Measurements from ENCODE around the gene SLC7A6OS. TPM values are rescaled to one million over a fixed set of nuclear protein-coding genes. Genes with fewer than 3 reads are reported as not detected.

SLC7A6OS gene
- total RNA-seq, 1 donor from 2014 or later, result 11.0 TPM

DNA sequence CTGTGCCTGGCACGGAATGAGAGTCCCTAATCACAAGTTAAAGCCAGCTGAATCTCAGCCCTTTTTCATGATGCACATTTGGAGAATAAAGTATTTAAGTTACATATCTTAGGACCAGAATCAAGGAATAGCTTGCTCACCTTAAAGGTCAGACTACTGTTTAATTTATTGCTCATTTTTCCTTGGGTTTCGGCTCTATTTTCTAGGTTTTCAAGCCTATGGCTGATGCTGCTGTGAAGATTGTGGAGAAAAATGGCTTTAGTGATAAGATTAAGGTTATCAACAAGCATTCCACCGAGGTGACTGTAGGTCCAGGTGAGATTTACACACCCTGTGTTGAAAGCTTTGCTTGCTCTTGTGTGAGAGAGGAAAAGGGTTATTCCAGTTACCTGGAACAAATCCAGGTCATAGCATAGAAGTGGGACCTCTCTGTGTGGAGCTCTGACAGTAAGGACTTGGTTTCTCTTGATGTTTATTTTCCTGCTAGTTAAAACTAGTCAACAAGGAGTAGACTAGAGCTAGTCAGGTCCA lies 18.2 kb upstream of the SLC7A6OS start:
- H3K4me3 ChIP-seq (ENCODE audit: low read length in 3 of 3), result no peak overlapping the region
- H3K9me3 ChIP-seq (ENCODE audit: control insufficient read depth in 3 of 3, low read length in 3 of 3), result no peaks in the 10 kb centered on the region
- H3K27me3 ChIP-seq (ENCODE audit: control insufficient read depth in 3 of 3, insufficient read depth in 3 of 3, low read length in 3 of 3), result no peaks in the 10 kb centered on the region
- H3K36me3 ChIP-seq (ENCODE audit: control insufficient read depth in 3 of 3, insufficient read depth in 3 of 3, low read length in 3 of 3), result peaks cover 23 to 40% (median 34%) of the 10 kb centered on the region in 3 donors
- H3K4me1 ChIP-seq (ENCODE audit: control insufficient read depth in 3 of 3, insufficient read depth in 3 of 3, low read length in 3 of 3), result peaks cover 12 to 23% (median 17%) of the 10 kb centered on the region in 3 donors
- no peak overlapping the region for H3K9ac ChIP-seq (ENCODE audit: low read depth in 1 of 3, low read length in 3 of 3)
- no peak overlapping the region for H3K27ac ChIP-seq (ENCODE audit: low read depth, low read length)

DNA sequence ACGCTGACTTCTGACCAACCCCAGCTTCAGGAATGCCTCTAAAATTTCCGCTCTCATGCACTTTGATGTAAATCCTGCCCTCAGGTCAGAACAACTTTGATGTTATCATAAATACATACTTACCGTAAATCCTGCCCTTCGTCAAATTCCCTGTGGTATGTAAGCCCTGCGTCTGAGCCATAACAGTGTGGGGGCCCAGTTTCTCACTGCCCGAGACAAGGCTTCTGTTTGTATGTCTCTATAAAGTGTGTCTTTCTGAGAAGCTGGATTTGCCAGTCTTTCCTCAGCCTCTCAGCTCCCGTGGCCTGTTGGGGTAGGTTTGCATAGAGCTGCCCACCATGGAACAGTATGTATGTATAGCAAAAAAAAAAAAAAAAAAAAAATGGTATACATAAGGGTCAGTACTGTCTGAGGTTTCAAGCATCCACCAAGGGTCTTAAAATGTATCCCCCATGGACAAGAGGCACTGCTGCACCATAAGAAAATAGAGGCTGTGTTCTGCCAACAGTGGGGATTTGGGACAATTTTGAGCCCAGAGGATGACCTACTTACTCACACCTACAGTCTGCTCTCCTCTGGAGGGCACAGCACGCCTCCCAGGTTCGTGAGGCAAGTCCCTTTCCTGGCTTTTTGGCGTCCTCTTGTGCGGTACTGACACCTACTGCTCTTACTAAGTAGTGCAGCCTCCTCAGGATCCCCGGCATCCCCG lies 17.6 kb upstream of the SLC7A6OS start:
- Histone ChIP-seq H3K27me3 (ENCODE audit: control insufficient read depth in 3 of 3, insufficient read depth in 3 of 3, low read length in 3 of 3) (no peaks in the 10 kb centered on the region), H3K9ac (ENCODE audit: low read depth in 1 of 3, low read length in 3 of 3) (no peak overlapping the region), H3K9me3 (ENCODE audit: control insufficient read depth in 3 of 3, low read length in 3 of 3) (no peaks in the 10 kb centered on the region), H3K4me1 (ENCODE audit: control insufficient read depth in 3 of 3, insufficient read depth in 3 of 3, low read length in 3 of 3) (peaks cover 6 to 18% (median 14%) of the 10 kb centered on the region in 3 donors), H3K36me3 (ENCODE audit: control insufficient read depth in 3 of 3, insufficient read depth in 3 of 3, low read length in 3 of 3) (peaks cover 24 to 45% (median 38%) of the 10 kb centered on the region in 3 donors), H3K4me3 (ENCODE audit: low read length in 3 of 3) (no peak overlapping the region), H3K27ac (ENCODE audit: low read depth, low read length) (no peak overlapping the region)

GRCh38 chr16:68324780-68325357 lies 14.1 kb upstream of the SLC7A6OS start:
- Histone ChIP-seq H3K9me3 (ENCODE audit: control insufficient read depth in 3 of 3, low read length in 3 of 3) (no peaks in the 10 kb centered on the region), H3K36me3 (ENCODE audit: control insufficient read depth in 3 of 3, insufficient read depth in 3 of 3, low read length in 3 of 3) (peaks cover 22 to 49% (median 40%) of the 10 kb centered on the region in 3 donors)

DNA sequence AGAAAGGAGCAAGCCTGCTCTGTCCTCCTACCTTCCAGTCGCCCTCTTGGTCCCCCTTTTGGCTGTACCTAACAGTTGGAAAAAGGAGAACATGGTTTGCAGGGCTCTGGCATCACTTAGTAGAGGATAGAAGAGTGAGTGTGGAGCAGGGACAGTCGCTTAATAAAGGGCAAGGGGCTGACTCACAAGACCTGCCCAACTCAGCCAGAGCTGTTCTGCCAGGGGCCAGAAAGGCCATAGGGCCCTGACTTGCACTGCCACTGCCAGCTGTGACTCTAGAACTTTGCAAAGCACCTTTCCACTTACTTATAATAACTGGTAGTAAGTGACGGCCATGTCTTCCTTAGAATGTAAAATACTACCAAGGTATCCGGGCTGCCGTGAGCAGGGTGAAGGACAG lies 13.6 kb upstream of the SLC7A6OS start:
- Histone ChIP-seq H3K4me3 (ENCODE audit: low read length in 3 of 3) (no peak overlapping the region), H3K9me3 (ENCODE audit: control insufficient read depth in 3 of 3, low read length in 3 of 3) (no peaks in the 10 kb centered on the region), H3K36me3 (ENCODE audit: control insufficient read depth in 3 of 3, insufficient read depth in 3 of 3, low read length in 3 of 3) (peaks cover 25 to 50% (median 46%) of the 10 kb centered on the region in 3 donors), H3K27me3 (ENCODE audit: control insufficient read depth in 3 of 3, insufficient read depth in 3 of 3, low read length in 3 of 3) (no peaks in the 10 kb centered on the region), H3K9ac (ENCODE audit: low read depth in 1 of 3, low read length in 3 of 3) (no peak overlapping the region), H3K4me1 (ENCODE audit: control insufficient read depth in 3 of 3, insufficient read depth in 3 of 3, low read length in 3 of 3) (peaks cover 0 to 10% (median 7%) of the 10 kb centered on the region in 3 donors), H3K27ac (ENCODE audit: low read depth, low read length) (no peak overlapping the region)

More at GRCh38 chr16:68324780-68325357, 14.1 kb upstream of the SLC7A6OS start:
- Histone ChIP-seq H3K9ac (ENCODE audit: low read depth in 1 of 3, low read length in 3 of 3) (no peak overlapping the region), H3K4me3 (ENCODE audit: low read length in 3 of 3) (no peak overlapping the region), H3K4me1 (ENCODE audit: control insufficient read depth in 3 of 3, insufficient read depth in 3 of 3, low read length in 3 of 3) (peaks cover 0 to 10% (median 7%) of the 10 kb centered on the region in 3 donors), H3K27me3 (ENCODE audit: control insufficient read depth in 3 of 3, insufficient read depth in 3 of 3, low read length in 3 of 3) (no peaks in the 10 kb centered on the region), H3K27ac (ENCODE audit: low read depth, low read length) (no peak overlapping the region)

DNA sequence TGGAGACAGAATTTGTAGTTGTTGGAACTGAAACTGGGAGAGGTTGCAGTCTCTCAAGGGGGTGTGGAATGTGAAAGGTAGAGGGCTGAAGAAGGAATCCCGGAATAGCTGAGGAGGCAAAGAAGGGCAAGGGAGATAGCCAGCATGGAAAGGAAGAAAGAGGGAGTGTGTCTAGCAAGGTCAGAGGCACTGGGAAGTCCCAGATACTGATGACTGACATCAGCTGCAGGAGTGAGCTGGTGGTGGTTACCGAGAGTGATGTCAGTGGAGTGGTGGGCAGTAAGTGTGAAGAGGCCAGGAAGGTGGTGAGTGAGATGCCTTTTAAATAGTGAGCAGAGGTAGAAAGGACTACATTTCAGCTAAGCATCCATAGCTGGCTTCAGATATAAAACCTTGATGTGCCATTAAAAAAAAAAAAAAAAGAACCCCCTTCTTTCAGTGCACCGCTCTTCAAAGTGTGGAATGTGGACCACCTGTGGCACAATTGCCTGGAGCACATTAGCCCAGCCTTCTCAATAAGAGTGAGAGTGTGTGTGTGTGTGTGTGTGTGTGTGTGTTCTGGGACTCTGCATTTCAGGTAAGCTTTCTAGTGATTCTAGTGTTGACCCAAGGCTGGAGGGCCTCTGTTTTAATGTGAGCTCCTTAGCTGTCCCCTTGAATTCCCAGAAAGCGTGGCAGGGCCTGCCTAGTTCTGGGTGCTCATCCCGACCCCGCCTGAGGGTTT lies 8.6 kb upstream of the SLC7A6OS start:
- H3K9ac ChIP-seq (ENCODE audit: low read depth in 1 of 3, low read length in 3 of 3), result no peak overlapping the region
- no peak overlapping the region for H3K27ac ChIP-seq (ENCODE audit: low read depth, low read length)
- no peaks in the 10 kb centered on the region for H3K4me1 ChIP-seq (ENCODE audit: control insufficient read depth in 3 of 3, insufficient read depth in 3 of 3, low read length in 3 of 3)
- H3K36me3 ChIP-seq (ENCODE audit: control insufficient read depth in 3 of 3, insufficient read depth in 3 of 3, low read length in 3 of 3), result peaks cover 26 to 46% (median 44%) of the 10 kb centered on the region in 3 donors
- no peak overlapping the region for H3K4me3 ChIP-seq (ENCODE audit: low read length in 3 of 3)
- no peaks in the 10 kb centered on the region for H3K27me3 ChIP-seq (ENCODE audit: control insufficient read depth in 3 of 3, insufficient read depth in 3 of 3, low read length in 3 of 3)
- H3K9me3 ChIP-seq (ENCODE audit: control insufficient read depth in 3 of 3, low read length in 3 of 3), result no peaks in the 10 kb centered on the region

GRCh38 chr16:68313116-68313515 lies 2.4 kb upstream of the SLC7A6OS start:
- H3K9ac ChIP-seq (ENCODE audit: low read depth in 1 of 3, low read length in 3 of 3), result no peak overlapping the region
- no peak overlapping the region for H3K27ac ChIP-seq (ENCODE audit: low read depth, low read length)
- no peak overlapping the region for H3K4me3 ChIP-seq (ENCODE audit: low read length in 3 of 3)
- H3K36me3 ChIP-seq (ENCODE audit: control insufficient read depth in 3 of 3, insufficient read depth in 3 of 3, low read length in 3 of 3), result peaks cover 22 to 36% (median 23%) of the 10 kb centered on the region in 3 donors
- H3K27me3 ChIP-seq (ENCODE audit: control insufficient read depth in 3 of 3, insufficient read depth in 3 of 3, low read length in 3 of 3), result no peaks in the 10 kb centered on the region
- no peaks in the 10 kb centered on the region for H3K9me3 ChIP-seq (ENCODE audit: control insufficient read depth in 3 of 3, low read length in 3 of 3)
- peaks cover 21 to 39% (median 23%) of the 10 kb centered on the region in 3 donors for H3K4me1 ChIP-seq (ENCODE audit: control insufficient read depth in 3 of 3, insufficient read depth in 3 of 3, low read length in 3 of 3)

GRCh38 chr16:68310437-68310773 lies 341 bp downstream of the SLC7A6OS start:
- Histone ChIP-seq H3K27me3 (ENCODE audit: control insufficient read depth in 3 of 3, insufficient read depth in 3 of 3, low read length in 3 of 3) (no peaks in the 10 kb centered on the region), H3K36me3 (ENCODE audit: control insufficient read depth in 3 of 3, insufficient read depth in 3 of 3, low read length in 3 of 3) (peaks cover 15 to 29% (median 18%) of the 10 kb centered on the region in 3 donors), H3K4me3 (ENCODE audit: low read length in 3 of 3) (peak overlapping the region; percentile 91 to 99 (median 99)), H3K9me3 (ENCODE audit: control insufficient read depth in 3 of 3, low read length in 3 of 3) (no peaks in the 10 kb centered on the region), H3K27ac (ENCODE audit: low read depth, low read length) (peak overlapping the region; percentile 78), H3K4me1 (ENCODE audit: control insufficient read depth in 3 of 3, insufficient read depth in 3 of 3, low read length in 3 of 3) (peaks cover 21 to 39% (median 23%) of the 10 kb centered on the region in 3 donors), H3K9ac (ENCODE audit: low read depth in 1 of 3, low read length in 3 of 3) (peak overlapping the region; percentile 80 to 97 (median 95))

- Histone ChIP-seq H3K27me3 (ENCODE audit: control insufficient read depth in 3 of 3, insufficient read depth in 3 of 3, low read length in 3 of 3) (no peaks in the 10 kb centered on the region), H3K9ac (ENCODE audit: low read depth in 1 of 3, low read length in 3 of 3) (peak overlapping the region; percentile 80 to 97 (median 95)), H3K4me1 (ENCODE audit: control insufficient read depth in 3 of 3, insufficient read depth in 3 of 3, low read length in 3 of 3) (peaks cover 21 to 39% (median 23%) of the 10 kb centered on the region in 3 donors), H3K36me3 (ENCODE audit: control insufficient read depth in 3 of 3, insufficient read depth in 3 of 3, low read length in 3 of 3) (peaks cover 17 to 24% (median 19%) of the 10 kb centered on the region in 3 donors), H3K4me3 (ENCODE audit: low read length in 3 of 3) (peak overlapping the region; percentile 91 to 99 (median 99)), H3K9me3 (ENCODE audit: control insufficient read depth in 3 of 3, low read length in 3 of 3) (no peaks in the 10 kb centered on the region), H3K27ac (ENCODE audit: low read depth, low read length) (no peak overlapping the region)
These were observed 947 bp downstream of the SLC7A6OS start for GRCh38 chr16:68309799-68310198.

DNA sequence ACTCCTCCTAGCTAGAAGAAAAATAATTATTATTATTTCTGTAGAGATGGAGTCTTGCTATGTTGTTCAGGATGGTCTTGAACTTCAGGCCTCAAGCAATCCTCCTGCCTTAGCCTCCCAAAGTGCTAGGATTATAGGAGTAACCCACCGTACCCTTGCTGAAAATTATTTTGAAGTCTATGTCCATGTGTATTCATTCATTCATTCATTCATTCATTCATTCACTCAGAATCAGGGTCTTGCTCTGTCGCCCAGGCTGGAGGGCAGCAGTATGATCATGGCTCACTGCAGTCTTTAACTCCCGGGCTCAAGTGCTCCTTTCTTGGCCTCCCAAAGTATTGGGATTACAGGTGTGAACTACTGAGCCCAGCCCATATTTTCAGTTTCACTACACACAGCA lies 4.1 kb downstream of the SLC7A6OS start:
- peaks cover 18 to 23% (median 20%) of the 10 kb centered on the region in 3 donors for H3K4me1 ChIP-seq (ENCODE audit: control insufficient read depth in 3 of 3, insufficient read depth in 3 of 3, low read length in 3 of 3)
- H3K27me3 ChIP-seq (ENCODE audit: control insufficient read depth in 3 of 3, insufficient read depth in 3 of 3, low read length in 3 of 3), result no peaks in the 10 kb centered on the region
- no peaks in the 10 kb centered on the region for H3K9me3 ChIP-seq (ENCODE audit: control insufficient read depth in 3 of 3, low read length in 3 of 3)
- H3K9ac ChIP-seq (ENCODE audit: low read depth in 1 of 3, low read length in 3 of 3), result no peak overlapping the region
- H3K4me3 ChIP-seq (ENCODE audit: low read length in 3 of 3), result no peak overlapping the region
- H3K36me3 ChIP-seq (ENCODE audit: control insufficient read depth in 3 of 3, insufficient read depth in 3 of 3, low read length in 3 of 3), result peaks cover 23 to 36% (median 32%) of the 10 kb centered on the region in 3 donors
- no peak overlapping the region for H3K27ac ChIP-seq (ENCODE audit: low read depth, low read length)
